IPS DF 6.9 (cell line): ENCODE data around the gene TBL1X.
A peak's percentile ranks its signal among the peaks of the same experiment; 100 is the strongest.

Experiments
- DNase-seq: peaks from one replicate; pipeline ENCODE4 v3.0.0-alpha.2; 2013; ENCODE audit warnings: low read depth, low spot score
- H3K27ac ChIP-seq: one replicate; pipeline ENCODE4 v1.5.1; 2013; ENCODE audit warnings: low read length, control low read depth
- H3K27me3 ChIP-seq: 2 replicates; pipeline ENCODE4 v1.6.1; 2013; ENCODE audit warnings: mild to moderate bottlenecking, low read length; ENCODE audit not compliant: control insufficient read depth, insufficient read depth
- H3K36me3 ChIP-seq: 2 replicates; pipeline ENCODE4 v1.6.1; 2013; ENCODE audit warnings: low read length; ENCODE audit not compliant: control insufficient read depth, insufficient read depth
- H3K4me1 ChIP-seq: 2 replicates; pipeline ENCODE4 v1.6.1; 2013; ENCODE audit warnings: low read length; ENCODE audit not compliant: control insufficient read depth, insufficient read depth
- H3K4me3 ChIP-seq: 2 replicates; pipeline ENCODE4 v1.5.1; 2013; ENCODE audit warnings: mild to moderate bottlenecking, low read length
- H3K9me3 ChIP-seq: 2 replicates; pipeline ENCODE4 v1.6.1; 2013; ENCODE audit warnings: low read length, inconsistent platforms; ENCODE audit not compliant: control insufficient read depth, insufficient read depth
- WGBS: extraction: QIAGEN DNeasy Blood & Tissue Kit; methylation state at CpG from one replicate; pipeline ENCODE4 v1.1.7; 2013; ENCODE audit warnings: mixed read lengths, missing lambda C conversion rate; ENCODE audit not compliant: insufficient read length, insufficient coverage; 5-methylcytosine and 5-hydroxymethylcytosine counted together

The TBL1X gene

GRCh38 chrX:9739130-9739529 lies 274.3 kb downstream of the TBL1X start:
- no peak for DNase-seq
- H3K27ac ChIP-seq: no peak overlapping the region
- no CpG with 5 or more reads among the region's 5 CpGs for WGBS
- no peak overlapping the region for H3K4me3 ChIP-seq
- H3K9me3 ChIP-seq: no peaks in the 10 kb centered on the region
- H3K4me1 ChIP-seq: no peaks in the 10 kb centered on the region
- no peaks in the 10 kb centered on the region for H3K36me3 ChIP-seq
- no peaks in the 10 kb centered on the region for H3K27me3 ChIP-seq

- Histone ChIP-seq H3K27me3 (no peaks in the 10 kb centered on the region), H3K9me3 (no peaks in the 10 kb centered on the region), H3K36me3 (no peaks in the 10 kb centered on the region), H3K4me1 (no peaks in the 10 kb centered on the region), H3K4me3 (no peak overlapping the region), H3K27ac (no peak overlapping the region)
- DNase-seq: no peak
- WGBS: no CpG with 5 or more reads among the region's 11 CpGs
Measured at GRCh38 chrX:9745417-9746115, 280.7 kb downstream of the TBL1X start.

- Histone ChIP-seq H3K9me3 (no peaks in the 10 kb centered on the region), H3K36me3 (no peaks in the 10 kb centered on the region), H3K4me1 (no peaks in the 10 kb centered on the region), H3K27me3 (no peaks in the 10 kb centered on the region), H3K27ac (no peak overlapping the region), H3K4me3 (no peak overlapping the region)
- no peak for DNase-seq
- WGBS: no CpG with 5 or more reads among the region's 3 CpGs
Measured at GRCh38 chrX:9746148-9746888, 281.5 kb downstream of the TBL1X start.

GRCh38 chrX:9747644-9748043 lies 282.8 kb downstream of the TBL1X start:
- no peaks in the 10 kb centered on the region for H3K27me3 ChIP-seq
- no peak for DNase-seq
- H3K36me3 ChIP-seq: no peaks in the 10 kb centered on the region
- H3K27ac ChIP-seq: no peak overlapping the region
- no CpG with 5 or more reads among the region's 4 CpGs for WGBS
- H3K9me3 ChIP-seq: no peaks in the 10 kb centered on the region
- H3K4me3 ChIP-seq: no peak overlapping the region
- no peaks in the 10 kb centered on the region for H3K4me1 ChIP-seq

GRCh38 chrX:9749146-9749692 lies 284.4 kb downstream of the TBL1X start:
- no peaks in the 10 kb centered on the region for H3K9me3 ChIP-seq
- no peaks in the 10 kb centered on the region for H3K36me3 ChIP-seq
- no CpG with 5 or more reads among the region's 11 CpGs for WGBS
- no peak overlapping the region for H3K4me3 ChIP-seq
- no peaks in the 10 kb centered on the region for H3K4me1 ChIP-seq
- H3K27ac ChIP-seq: no peak overlapping the region
- H3K27me3 ChIP-seq: no peaks in the 10 kb centered on the region
- no peak for DNase-seq

GRCh38 chrX:9757366-9757765 lies 292.5 kb downstream of the TBL1X start:
- no peak for DNase-seq
- WGBS: no CpG with 5 or more reads among the region's 7 CpGs
- no peak overlapping the region for H3K27ac ChIP-seq
- no peaks in the 10 kb centered on the region for H3K27me3 ChIP-seq
- no peaks in the 10 kb centered on the region for H3K4me1 ChIP-seq
- H3K4me3 ChIP-seq: no peak overlapping the region
- H3K36me3 ChIP-seq: no peaks in the 10 kb centered on the region
- no peaks in the 10 kb centered on the region for H3K9me3 ChIP-seq

GRCh38 chrX:9758021-9758638 lies 293.3 kb downstream of the TBL1X start:
- Histone ChIP-seq H3K27ac (no peak overlapping the region), H3K4me3 (no peak overlapping the region), H3K4me1 (no peaks in the 10 kb centered on the region), H3K36me3 (no peaks in the 10 kb centered on the region), H3K9me3 (no peaks in the 10 kb centered on the region), H3K27me3 (no peaks in the 10 kb centered on the region)
- WGBS: no CpG with 5 or more reads among the region's 4 CpGs
- DNase-seq: no peak

GRCh38 chrX:9759337-9759736 lies 294.5 kb downstream of the TBL1X start:
- no CpG with 5 or more reads among the region's 8 CpGs for WGBS
- H3K27me3 ChIP-seq: no peaks in the 10 kb centered on the region
- no peak overlapping the region for H3K4me3 ChIP-seq
- no peak for DNase-seq
- no peaks in the 10 kb centered on the region for H3K9me3 ChIP-seq
- H3K4me1 ChIP-seq: no peaks in the 10 kb centered on the region
- H3K27ac ChIP-seq: no peak overlapping the region
- no peaks in the 10 kb centered on the region for H3K36me3 ChIP-seq

- no peaks in the 10 kb centered on the region for H3K9me3 ChIP-seq
- peak overlapping the region; percentile 32 for H3K4me3 ChIP-seq
- no peak for DNase-seq
- no CpG with 5 or more reads among the region's 67 CpGs for WGBS
- no peak overlapping the region for H3K27ac ChIP-seq
- H3K36me3 ChIP-seq: no peaks in the 10 kb centered on the region
- no peaks in the 10 kb centered on the region for H3K27me3 ChIP-seq
- H3K4me1 ChIP-seq: no peaks in the 10 kb centered on the region
Measured at GRCh38 chrX:9765072-9765736, 300.3 kb downstream of the TBL1X start.

GRCh38 chrX:9765737-9766097 lies 300.9 kb downstream of the TBL1X start, which contains the start of gene GPR143:
TSS of gene GPR143 (minus strand) at chrX:9765847. CDS start at chrX:9765817, 30 bp downstream.
- no peaks in the 10 kb centered on the region for H3K36me3 ChIP-seq
- no CpG with 5 or more reads among the region's 26 CpGs for WGBS
- no peak within 1 kb of the TSS for H3K27ac ChIP-seq
- H3K4me3 ChIP-seq: peak within 1 kb of the TSS; percentile 32
- H3K4me1 ChIP-seq: no peaks in the 10 kb centered on the region
- H3K27me3 ChIP-seq: no peaks in the 10 kb centered on the region
- no peak for DNase-seq
- no peaks in the 10 kb centered on the region for H3K9me3 ChIP-seq
